SIG-M5 (cell line): ENCODE results near the gene APOL4.
"Not testable (repeated sequence)": the region's sequence is repeated elsewhere in the genome, so short reads cannot be mapped to it uniquely, and the experiment has no call there.

Experiments used
- DNase-seq: peaks from one replicate; lab custom pipeline; 2025; lab: John Stamatoyannopoulos, UW

The APOL4 gene

GRCh38 chr22:36206255-36206654 lies 4.6 kb upstream of the APOL4 start:
- DNase-seq = no peak

- not testable (repeated sequence) for DNase-seq
Observed at GRCh38 chr22:36205573-36205972, 4.0 kb upstream of the APOL4 start.

- no peak for DNase-seq
Observed at GRCh38 chr22:36204632-36205015, 3.0 kb upstream of the APOL4 start.

- no peak for DNase-seq
Observed at GRCh38 chr22:36204001-36204631, 2.5 kb upstream of the APOL4 start.

- not testable (repeated sequence) for DNase-seq
Observed at GRCh38 chr22:36203441-36203840, 1.8 kb upstream of the APOL4 start.

- not testable (repeated sequence) for DNase-seq
Observed at GRCh38 chr22:36202906-36203305, 1.3 kb upstream of the APOL4 start.

- DNase-seq = not testable (repeated sequence)
Observed at GRCh38 chr22:36201025-36201424, 584 bp downstream of the APOL4 start.

GRCh38 chr22:36199001-36199551 lies 2.5 kb downstream of the APOL4 start:
- DNase-seq = no peak

GRCh38 chr22:36198536-36198935 lies 3.1 kb downstream of the APOL4 start:
- no peak for DNase-seq

GRCh38 chr22:36197514-36198146 lies 4.0 kb downstream of the APOL4 start:
- DNase-seq = no peak

GRCh38 chr22:36197065-36197440 lies 4.6 kb downstream of the APOL4 start:
- no peak for DNase-seq

- DNase-seq = no peak
Observed at GRCh38 chr22:36196254-36197064, 5.2 kb downstream of the APOL4 start.

GRCh38 chr22:36194971-36195370 lies 6.6 kb downstream of the APOL4 start:
- DNase-seq = no peak

GRCh38 chr22:36194385-36194784 lies 7.2 kb downstream of the APOL4 start:
- no peak for DNase-seq

GRCh38 chr22:36193577-36193976 lies 8.0 kb downstream of the APOL4 start:
- no peak for DNase-seq

- no peak for DNase-seq
Observed at GRCh38 chr22:36193171-36193570, 8.4 kb downstream of the APOL4 start.

GRCh38 chr22:36192542-36192941 lies 9.1 kb downstream of the APOL4 start:
- DNase-seq = no peak

- no peak for DNase-seq
Observed at GRCh38 chr22:36191106-36191836, 10.3 kb downstream of the APOL4 start.

GRCh38 chr22:36187862-36188261 lies 13.7 kb downstream of the APOL4 start:
- not testable (repeated sequence) for DNase-seq

- DNase-seq = no peak
Observed at GRCh38 chr22:36185828-36186624, 15.6 kb downstream of the APOL4 start.

GRCh38 chr22:36184433-36185025 lies 17.1 kb downstream of the APOL4 start:
- DNase-seq = no peak
